Gastroesophageal sphincter (tissue), 3 donors: ENCODE measurements around the gene ARHGAP5.

Experiments used
- EP300 ChIP-seq: sonication (generic); formaldehyde crosslinking; IDR thresholded peaks from one replicate; pipeline ENCODE4 v1.6.1; 2017; ENCODE audit warnings: antibody characterized with exemption, mild to moderate bottlenecking
- POLR2A ChIP-seq, 2 donors: fragments of 450-650 bp; IDR thresholded peaks; one replicate each; pipeline ENCODE4 v1.6.1; 2017; ENCODE audit warnings: antibody characterized with exemption in 2 of 2, mild to moderate bottlenecking in 2 of 2, moderate library complexity in 1 of 2
- POLR2AphosphoS5 ChIP-seq: sonication (generic); formaldehyde crosslinking; IDR thresholded peaks from one replicate; pipeline ENCODE4 v1.6.1; 2017; ENCODE audit warnings: antibody characterized with exemption
- TF ChIP-seq, protein P1 (sequence below), 4 experiments: fragments of 200-600 bp in 2 of 4; fragments of 450-650 bp in 2 of 4; sonication (generic) in 1 of 4; IDR thresholded peaks; one replicate each; pipeline ENCODE4 v1.5.1; 2017 to 2019; ENCODE audit warnings: antibody characterized with exemption in 4 of 4, mild to moderate bottlenecking in 2 of 4, moderate library complexity in 2 of 4

DNA sequence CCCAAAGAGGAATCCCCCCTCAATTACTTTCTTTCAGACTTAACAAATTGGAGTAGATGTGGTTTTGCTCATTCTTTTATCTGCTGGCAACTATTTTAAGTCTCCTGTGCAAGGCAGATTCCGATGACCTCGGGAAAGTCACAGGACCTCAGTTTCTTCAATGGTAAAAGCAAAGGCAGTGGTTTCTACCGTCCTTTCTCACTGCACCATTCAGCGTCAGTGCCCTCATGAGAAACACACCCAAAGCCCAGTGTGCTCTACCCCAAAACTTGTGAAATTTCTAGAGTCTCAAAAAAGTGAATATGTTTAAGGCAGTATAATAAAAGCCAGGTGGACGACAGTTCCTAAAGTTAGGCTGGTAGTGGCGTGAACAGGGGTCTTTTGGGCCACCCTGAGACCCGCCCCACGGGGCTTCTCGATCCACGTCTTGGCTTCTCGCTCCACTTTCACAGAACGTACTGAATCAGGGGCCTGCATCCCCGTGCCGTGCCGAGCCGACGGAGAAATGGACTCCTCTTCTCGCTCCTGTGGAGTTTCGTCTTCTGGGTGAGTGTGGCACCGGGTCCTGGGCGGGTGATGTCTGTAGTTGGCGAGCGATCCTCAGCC is 1.3 kb upstream of the ARHGAP5 start:
- TF ChIP-seq, protein P1, sequence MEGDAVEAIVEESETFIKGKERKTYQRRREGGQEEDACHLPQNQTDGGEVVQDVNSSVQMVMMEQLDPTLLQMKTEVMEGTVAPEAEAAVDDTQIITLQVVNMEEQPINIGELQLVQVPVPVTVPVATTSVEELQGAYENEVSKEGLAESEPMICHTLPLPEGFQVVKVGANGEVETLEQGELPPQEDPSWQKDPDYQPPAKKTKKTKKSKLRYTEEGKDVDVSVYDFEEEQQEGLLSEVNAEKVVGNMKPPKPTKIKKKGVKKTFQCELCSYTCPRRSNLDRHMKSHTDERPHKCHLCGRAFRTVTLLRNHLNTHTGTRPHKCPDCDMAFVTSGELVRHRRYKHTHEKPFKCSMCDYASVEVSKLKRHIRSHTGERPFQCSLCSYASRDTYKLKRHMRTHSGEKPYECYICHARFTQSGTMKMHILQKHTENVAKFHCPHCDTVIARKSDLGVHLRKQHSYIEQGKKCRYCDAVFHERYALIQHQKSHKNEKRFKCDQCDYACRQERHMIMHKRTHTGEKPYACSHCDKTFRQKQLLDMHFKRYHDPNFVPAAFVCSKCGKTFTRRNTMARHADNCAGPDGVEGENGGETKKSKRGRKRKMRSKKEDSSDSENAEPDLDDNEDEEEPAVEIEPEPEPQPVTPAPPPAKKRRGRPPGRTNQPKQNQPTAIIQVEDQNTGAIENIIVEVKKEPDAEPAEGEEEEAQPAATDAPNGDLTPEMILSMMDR (IDR thresholded peaks at IDR 0.05): no peak
- TF ChIP-seq POLR2A (IDR thresholded peaks at IDR 0.05) (no peak), POLR2AphosphoS5 (no peak), EP300 (no peak)
